BJ (cell line): ENCODE results near the gene PRKACG. TPM values are rescaled to one million over a fixed set of nuclear protein-coding genes. Genes with fewer than 3 reads are reported as not detected.
"Not testable (repeated sequence)": the region's sequence is repeated elsewhere in the genome, so short reads cannot be mapped to it uniquely, and the experiment has no call there.

Experiments
- CTCF ChIA-PET: fragments of 350-600 bp; formaldehyde crosslinking; extraction: SDS; loops from one replicate; lab custom pipeline; 2021; ENCODE audit warnings: antibody characterized with exemption, inconsistent platforms; lab: Yijun Ruan, JAX
- POLR2A ChIA-PET: fragments of 300-600 bp; sonication (Branson Sonifier 250); formaldehyde crosslinking; extraction: SDS; loops from one replicate; lab custom pipeline; 2021; ENCODE audit warnings: antibody characterized with exemption; lab: Charles Lee
- DNase-seq: peaks from one replicate; pipeline ENCODE4 v3.0.0-alpha.2; 2011; ENCODE audit warnings: low read depth
- H3K27me3 ChIP-seq: 2 replicates; pipeline ENCODE4 v1.6.0; 2011; ENCODE audit warnings: low read length; ENCODE audit not compliant: control insufficient read depth, insufficient read depth
- H3K36me3 ChIP-seq: 2 replicates; pipeline ENCODE4 v1.5.1; 2011; ENCODE audit warnings: low read length; ENCODE audit not compliant: control insufficient read depth, insufficient read depth
- H3K4me3 ChIP-seq: 2 replicates; pipeline ENCODE4 v1.5.1; 2011; ENCODE audit warnings: low read depth, mild to moderate bottlenecking, control low read depth, low read length
- polyA plus RNA-seq: library from polyadenylated mRNA; depleted of rRNA; stranded (reverse); fragments of >200 nt; gene quantifications from 2 replicates; pipeline ENCODE4 v1.2.3, GENCODE V29; 2011
- TF ChIP-seq, protein P1 (sequence below): IDR thresholded peaks from 2 replicates; pipeline ENCODE4 v1.5.1; 2011; ENCODE audit warnings: low read depth, mild to moderate bottlenecking, control low read depth, inconsistent platforms, low read length, moderate library complexity; ENCODE audit not compliant: insufficient read depth

The PRKACG gene
- polyA plus RNA-seq, 1 experiment = not detected

DNA sequence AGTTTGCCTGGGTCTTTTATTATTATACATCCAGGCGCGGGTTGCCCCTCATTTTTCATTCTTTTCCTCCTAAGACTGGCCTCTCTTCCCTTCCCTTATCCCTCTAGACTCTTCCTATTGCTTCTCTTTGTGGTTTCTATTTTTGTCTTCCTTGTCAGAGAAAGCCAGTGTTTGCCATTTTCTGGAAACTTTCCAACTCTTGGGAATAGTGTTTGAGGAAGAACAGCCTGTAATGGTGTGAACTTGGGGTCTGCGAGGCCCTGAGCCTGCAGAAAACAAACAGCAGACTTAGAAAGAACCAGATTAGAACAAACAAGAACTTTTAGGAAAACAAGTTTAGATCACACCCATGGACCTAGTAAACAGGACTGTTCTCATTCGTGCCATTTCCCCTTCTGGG is 15.5 kb downstream of the PRKACG start:
- TF ChIP-seq, protein P1, sequence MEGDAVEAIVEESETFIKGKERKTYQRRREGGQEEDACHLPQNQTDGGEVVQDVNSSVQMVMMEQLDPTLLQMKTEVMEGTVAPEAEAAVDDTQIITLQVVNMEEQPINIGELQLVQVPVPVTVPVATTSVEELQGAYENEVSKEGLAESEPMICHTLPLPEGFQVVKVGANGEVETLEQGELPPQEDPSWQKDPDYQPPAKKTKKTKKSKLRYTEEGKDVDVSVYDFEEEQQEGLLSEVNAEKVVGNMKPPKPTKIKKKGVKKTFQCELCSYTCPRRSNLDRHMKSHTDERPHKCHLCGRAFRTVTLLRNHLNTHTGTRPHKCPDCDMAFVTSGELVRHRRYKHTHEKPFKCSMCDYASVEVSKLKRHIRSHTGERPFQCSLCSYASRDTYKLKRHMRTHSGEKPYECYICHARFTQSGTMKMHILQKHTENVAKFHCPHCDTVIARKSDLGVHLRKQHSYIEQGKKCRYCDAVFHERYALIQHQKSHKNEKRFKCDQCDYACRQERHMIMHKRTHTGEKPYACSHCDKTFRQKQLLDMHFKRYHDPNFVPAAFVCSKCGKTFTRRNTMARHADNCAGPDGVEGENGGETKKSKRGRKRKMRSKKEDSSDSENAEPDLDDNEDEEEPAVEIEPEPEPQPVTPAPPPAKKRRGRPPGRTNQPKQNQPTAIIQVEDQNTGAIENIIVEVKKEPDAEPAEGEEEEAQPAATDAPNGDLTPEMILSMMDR = no peak
- Histone ChIP-seq H3K36me3 (no peaks in the 10 kb centered on the region), H3K27me3 (peaks cover 2% of the 10 kb centered on the region; the same call in 1 of the 2 replicates), H3K4me3 (no peak overlapping the region)
- CTCF ChIA-PET = interaction anchor here (1.2 to 2.1 kb wide), 3 partner anchors 13 to 415 kb away, joined by 3 to 9 read pairs (median 7); no protein-coding TSS in a partner anchor
- POLR2A ChIA-PET = no interaction called here
- no peak for DNase-seq

DNA sequence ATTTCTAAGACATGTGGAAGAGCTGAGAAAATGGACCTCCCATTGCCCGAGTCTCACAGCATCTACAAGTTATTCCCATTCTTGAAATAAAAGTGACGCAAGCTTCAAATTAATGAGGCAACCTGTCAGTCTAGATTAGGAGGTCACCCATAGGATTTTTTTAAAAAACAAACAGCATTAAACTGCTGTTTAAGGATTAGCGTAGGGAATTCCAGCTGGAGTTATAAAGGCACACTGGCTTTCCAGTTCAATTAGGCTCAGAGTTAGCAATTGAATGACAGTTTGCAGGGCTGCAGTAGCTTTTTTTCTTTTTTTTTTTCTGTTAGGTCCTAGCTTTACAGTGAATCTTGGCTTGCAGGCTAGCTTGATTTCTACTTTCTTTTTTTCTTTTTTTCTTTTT is 16.2 kb downstream of the PRKACG start:
- ChIA-PET CTCF (interaction anchor here (1.2 to 1.4 kb wide), 3 partner anchors 11 to 414 kb away, joined by 3 to 9 read pairs (median 3); no protein-coding TSS in a partner anchor), POLR2A (interaction anchor here (0.6 kb wide), 1 partner anchor 11 kb away, joined by 6 read pairs; no protein-coding TSS in a partner anchor)
- DNase-seq = no peak
- TF ChIP-seq, protein P1 = no peak
- no peak overlapping the region for H3K4me3 ChIP-seq
- peaks cover 2% of the 10 kb centered on the region for H3K27me3 ChIP-seq
- no peaks in the 10 kb centered on the region for H3K36me3 ChIP-seq

DNA sequence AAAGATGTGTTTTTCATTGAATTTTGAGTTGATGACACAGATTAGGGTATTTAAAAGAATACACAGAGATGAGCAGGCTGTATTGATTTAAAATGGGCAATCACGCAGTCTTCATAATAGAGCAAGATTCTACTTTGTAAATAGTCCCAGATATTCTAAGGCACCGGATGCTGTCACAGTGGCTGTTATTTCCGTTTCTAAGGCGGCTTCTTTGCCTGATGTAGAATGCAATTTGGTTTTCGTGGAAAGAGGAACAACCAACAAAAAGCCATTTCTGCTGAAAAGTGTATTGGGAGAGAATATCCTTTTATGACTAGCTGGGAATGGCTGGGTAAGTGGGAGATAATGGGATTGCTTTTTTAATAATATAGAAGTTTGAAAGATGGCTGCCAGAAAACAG is 17.5 kb downstream of the PRKACG start:
- DNase-seq = no peak
- TF ChIP-seq, protein P1 = no peak
- POLR2A ChIA-PET = no interaction called here
- CTCF ChIA-PET = interaction anchor here (1.4 kb wide), 1 partner anchor 12 kb away, joined by 3 read pairs; no protein-coding TSS in a partner anchor
- Histone ChIP-seq H3K27me3 (peaks cover 2% of the 10 kb centered on the region), H3K4me3 (no peak overlapping the region), H3K36me3 (no peaks in the 10 kb centered on the region)

DNA sequence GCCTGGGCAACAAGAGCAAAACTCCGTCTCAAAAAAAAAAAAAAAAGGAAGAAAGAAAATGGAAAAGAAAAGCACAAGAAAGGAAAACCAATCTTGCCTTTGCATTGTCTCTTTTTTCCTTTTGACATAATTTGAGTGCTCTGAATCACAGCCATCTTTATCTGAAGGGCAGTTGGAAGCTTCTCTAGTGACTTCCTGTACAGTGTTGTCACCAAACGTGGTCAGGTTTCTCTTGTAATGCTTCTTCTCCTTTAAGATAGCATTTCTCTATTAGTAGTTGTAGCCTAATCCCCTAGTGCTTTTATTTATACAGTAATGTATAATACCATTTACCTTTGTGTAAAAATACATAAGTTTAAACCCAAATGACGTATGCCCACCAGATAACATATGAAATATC is 18.1 kb downstream of the PRKACG start:
- TF ChIP-seq, protein P1 = no peak
- no peak for DNase-seq
- no peak overlapping the region for H3K4me3 ChIP-seq
- peaks cover 2% of the 10 kb centered on the region for H3K27me3 ChIP-seq
- POLR2A ChIA-PET = no interaction called here
- CTCF ChIA-PET = interaction anchor here (1.1 kb wide), 1 partner anchor 48 kb away, joined by 3 read pairs; no protein-coding TSS in a partner anchor
- no peaks in the 10 kb centered on the region for H3K36me3 ChIP-seq

DNA sequence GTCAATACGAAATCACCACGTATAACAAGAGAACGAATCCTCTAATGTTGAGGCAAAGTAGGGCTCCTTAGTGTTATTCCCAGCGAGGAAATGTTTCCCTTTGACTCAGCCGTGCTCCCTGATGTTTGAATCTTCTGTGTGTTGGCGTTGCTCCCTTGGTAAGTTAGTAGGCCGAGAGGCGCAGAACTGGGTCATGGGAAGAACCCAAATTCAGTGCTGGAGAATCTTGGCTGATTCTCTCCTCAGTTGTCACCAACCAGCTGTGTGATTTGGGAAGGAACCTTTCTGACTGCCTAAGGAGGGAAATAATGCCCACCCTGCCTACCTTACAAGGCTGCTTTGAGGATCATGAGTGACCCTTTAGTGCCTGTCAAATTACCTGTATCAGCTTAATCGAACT is 22.5 kb downstream of the PRKACG start:
- no peak for DNase-seq
- Histone ChIP-seq H3K4me3 (no peak overlapping the region), H3K27me3 (no peaks in the 10 kb centered on the region; the same call in 1 of the 2 replicates), H3K36me3 (no peaks in the 10 kb centered on the region)
- TF ChIP-seq, protein P1 = no peak
- ChIA-PET POLR2A (no interaction called here), CTCF (no interaction called here)

DNA sequence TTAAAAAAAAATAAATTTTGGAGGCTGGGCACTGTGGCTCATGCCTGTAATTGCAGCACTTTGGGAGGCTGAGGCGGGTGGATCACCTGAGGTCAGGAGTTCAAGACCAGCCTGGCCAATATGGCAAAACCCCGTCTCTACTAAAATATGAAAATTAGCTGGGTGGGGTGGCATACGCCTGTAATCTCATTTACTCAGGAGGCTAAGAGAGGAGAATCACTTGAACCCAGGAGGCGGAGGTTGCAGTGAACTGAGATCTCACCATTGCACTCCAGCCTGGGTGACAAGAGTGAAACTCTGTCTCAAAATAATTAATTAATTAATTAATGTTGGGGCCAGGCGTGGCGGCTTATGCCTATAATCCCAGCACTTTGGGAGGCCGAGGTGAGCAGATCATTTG is 27.0 kb downstream of the PRKACG start:
- H3K27me3 ChIP-seq, POLR2A ChIA-PET, CTCF ChIA-PET: not testable (repeated sequence)

More for the DNA sequence above, 27.0 kb downstream of the PRKACG start:
- not testable (repeated sequence) for DNase-seq, H3K4me3 ChIP-seq, H3K36me3 ChIP-seq
